ENCODE results near the gene COA8.

DNA sequence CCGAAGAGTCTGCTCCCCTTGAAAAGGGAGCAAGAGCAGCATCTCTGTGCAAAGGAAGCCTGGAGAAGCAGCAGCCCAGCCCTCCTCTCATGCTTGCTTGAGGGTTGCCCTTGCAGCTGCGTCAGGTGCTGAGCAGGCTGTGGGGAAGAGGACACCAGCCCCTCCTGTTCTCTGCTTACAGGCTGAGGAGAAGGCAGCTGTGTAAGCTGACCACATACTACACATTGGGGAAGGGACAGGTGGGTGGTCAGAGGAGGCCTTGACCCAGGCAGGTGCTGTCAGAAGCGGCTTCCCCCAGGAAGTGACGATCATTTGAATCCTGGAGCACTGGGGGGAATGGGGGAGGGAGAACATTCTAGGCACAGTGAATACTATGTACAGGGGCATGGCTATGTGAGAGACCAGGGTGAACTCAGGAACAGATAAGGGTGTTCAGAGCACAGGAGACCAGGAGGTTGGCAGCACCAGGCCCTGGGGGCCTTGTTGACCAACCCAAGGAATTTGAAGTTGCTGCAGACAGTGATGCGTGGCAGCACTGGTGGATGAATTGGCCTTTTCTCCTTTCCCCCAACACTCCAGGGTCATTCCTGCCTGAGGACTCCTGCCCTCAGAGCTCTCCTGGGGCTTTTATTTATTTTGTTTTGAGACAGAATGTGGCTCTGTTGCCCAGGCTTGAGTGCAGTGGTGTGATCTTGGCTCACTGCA is 63.5 kb downstream of the COA8 start:
- TF ChIP-seq, protein P1, sequence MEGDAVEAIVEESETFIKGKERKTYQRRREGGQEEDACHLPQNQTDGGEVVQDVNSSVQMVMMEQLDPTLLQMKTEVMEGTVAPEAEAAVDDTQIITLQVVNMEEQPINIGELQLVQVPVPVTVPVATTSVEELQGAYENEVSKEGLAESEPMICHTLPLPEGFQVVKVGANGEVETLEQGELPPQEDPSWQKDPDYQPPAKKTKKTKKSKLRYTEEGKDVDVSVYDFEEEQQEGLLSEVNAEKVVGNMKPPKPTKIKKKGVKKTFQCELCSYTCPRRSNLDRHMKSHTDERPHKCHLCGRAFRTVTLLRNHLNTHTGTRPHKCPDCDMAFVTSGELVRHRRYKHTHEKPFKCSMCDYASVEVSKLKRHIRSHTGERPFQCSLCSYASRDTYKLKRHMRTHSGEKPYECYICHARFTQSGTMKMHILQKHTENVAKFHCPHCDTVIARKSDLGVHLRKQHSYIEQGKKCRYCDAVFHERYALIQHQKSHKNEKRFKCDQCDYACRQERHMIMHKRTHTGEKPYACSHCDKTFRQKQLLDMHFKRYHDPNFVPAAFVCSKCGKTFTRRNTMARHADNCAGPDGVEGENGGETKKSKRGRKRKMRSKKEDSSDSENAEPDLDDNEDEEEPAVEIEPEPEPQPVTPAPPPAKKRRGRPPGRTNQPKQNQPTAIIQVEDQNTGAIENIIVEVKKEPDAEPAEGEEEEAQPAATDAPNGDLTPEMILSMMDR (conservative IDR thresholded peaks at IDR 0.05 in 1 of 2, IDR thresholded peaks at IDR 0.05 in 1 of 2; ENCODE audit: low read depth in 1 of 2, low read length in 2 of 2), result no peak
- no peak for TF ChIP-seq EZH2 (IDR thresholded peaks at IDR 0.05; ENCODE audit: low read length, missing control alignments)

Data from fibroblast of lung (primary cell).